ENCODE results near the gene FRMD4A. TPM values are rescaled to one million over a fixed set of nuclear protein-coding genes. Genes with fewer than 3 reads are reported as not detected.

The FRMD4A gene
- total and polyA plus RNA-seq, 2 of the 4 experiments (the other 2 are of a cell fraction), result 30.3 to 68.8 TPM

DNA sequence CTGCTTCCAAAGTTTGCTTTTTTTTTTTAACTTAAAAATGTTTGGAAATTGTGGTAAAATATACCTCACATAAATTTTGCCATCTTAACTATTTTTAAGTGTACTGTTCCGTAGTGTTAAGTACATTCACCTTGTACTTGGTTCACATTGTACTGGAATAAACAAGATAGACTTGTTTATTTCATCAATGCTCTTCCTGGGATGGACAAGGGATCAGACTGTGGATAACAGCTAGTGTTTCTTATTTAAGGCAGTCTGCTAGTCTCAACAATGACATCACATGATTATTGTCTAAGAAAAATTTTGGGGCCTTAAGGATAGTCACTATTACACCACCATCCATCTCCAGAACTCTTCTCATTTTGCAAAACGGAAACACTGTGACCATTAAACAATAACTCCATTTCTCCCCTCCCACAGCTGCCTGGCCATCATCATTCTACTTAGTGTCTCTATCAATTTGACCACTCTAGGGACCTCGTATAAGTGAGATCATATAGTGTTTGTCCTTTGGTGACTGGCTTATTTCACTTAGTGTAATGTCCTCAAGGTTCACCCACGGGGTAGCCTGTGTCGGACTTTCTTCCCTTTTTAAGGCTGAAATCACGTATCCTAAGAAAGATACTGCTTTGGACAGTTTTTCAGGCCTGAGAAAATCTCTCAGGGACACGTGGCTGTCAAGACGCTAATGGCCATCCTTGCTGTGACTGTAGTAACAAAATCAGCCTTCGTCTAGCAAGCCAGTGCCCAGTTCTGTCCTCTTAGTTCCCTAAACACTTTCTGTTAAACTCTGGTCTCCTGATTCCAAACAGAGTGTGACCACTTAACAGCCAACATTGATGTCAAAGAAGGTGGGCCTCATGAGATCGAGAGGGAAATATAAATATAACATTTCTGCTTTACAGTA lies 305.2 kb downstream of the FRMD4A start (continued):
- no peak for TF ChIP-seq RCOR1 (IDR thresholded peaks at IDR 0.05; ENCODE audit: insufficient replicate concordance, low read length)

DNA sequence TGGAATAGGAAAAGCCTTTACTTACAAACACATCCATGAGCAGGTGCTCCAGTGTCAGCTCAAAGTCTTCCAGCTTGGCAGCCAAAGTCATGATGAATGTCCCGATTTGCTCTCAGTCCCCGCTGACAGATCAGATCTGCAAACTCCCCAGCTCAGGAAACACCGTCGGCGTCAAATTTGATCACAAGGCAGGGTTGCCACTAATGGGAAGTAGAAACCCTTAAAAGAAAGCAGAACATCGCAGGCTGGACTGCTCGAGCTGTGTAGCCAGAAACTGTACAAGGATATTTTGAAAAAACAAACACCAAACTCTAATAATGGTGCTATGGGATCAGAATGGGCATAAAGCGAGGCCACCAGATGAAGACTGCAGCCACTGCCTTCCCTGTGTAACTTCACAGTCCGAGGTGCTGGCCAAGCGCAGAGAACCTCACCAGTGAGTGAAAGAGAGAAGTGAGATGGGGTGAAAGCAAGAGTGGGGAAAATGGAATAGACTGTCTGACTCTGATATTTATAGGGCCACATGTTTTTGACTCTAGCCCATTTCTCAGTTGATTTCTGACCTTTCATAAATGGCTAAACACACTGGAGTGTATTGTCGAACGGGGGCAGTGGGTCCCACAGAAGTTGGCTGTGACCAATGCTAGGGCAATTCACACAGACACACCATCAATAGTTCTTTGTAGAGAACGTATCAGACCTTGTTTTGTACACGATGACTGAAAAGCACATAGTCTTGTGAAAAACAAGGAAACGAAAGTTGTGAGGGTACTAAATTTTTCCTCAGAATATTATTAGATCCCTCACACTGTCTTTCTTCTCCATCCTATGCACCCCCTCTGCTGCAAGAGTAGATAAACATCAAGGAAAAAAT lies 306.2 kb downstream of the FRMD4A start:
- H4K8ac ChIP-seq (ENCODE audit: low read depth in 2 of 2, low read length in 2 of 2), result no peak overlapping the region
- ATAC-seq (ENCODE audit: low read depth) (no peak), DNase-seq (no peak)
- no peak overlapping the region for H4K91ac ChIP-seq (ENCODE audit: insufficient read depth, low read depth, low read length)
- no peak overlapping the region for H3K27ac ChIP-seq (ENCODE audit: insufficient read depth, low read length)
- no peak overlapping the region for H2BK120ac ChIP-seq (ENCODE audit: low read depth, low read length)
- H2BK5ac ChIP-seq (ENCODE audit: low read depth, low read length, poor library complexity, severe bottlenecking), result no peak overlapping the region
- no peaks in the 10 kb centered on the region for H3K79me1 ChIP-seq (ENCODE audit: low read depth in 1 of 2, low read length in 2 of 2)
- ChIA-PET CTCF (interaction anchor here (0.6 to 1.6 kb wide), 3 partner anchors 8 to 51 kb away, joined by 3 to 4 read pairs (median 3); no protein-coding TSS in a partner anchor), POLR2A (ENCODE audit: unreplicated experiment) (no interaction called here)
- BruUV-seq (replicated peaks), result no TSS peak
- no peak overlapping the region for H3K23ac ChIP-seq (ENCODE audit: low read depth, low read length)
- no peaks in the 10 kb centered on the region for H3K36me3 ChIP-seq (ENCODE audit: control insufficient read depth, insufficient read depth, low read length)
- peaks cover 3% of the 10 kb centered on the region for H3K27me3 ChIP-seq (ENCODE audit: control insufficient read depth, insufficient read depth, low read length)
- H2AFZ ChIP-seq (replicated peaks; ENCODE audit: low read length, poor library complexity), result no peak overlapping the region
- H4K20me1 ChIP-seq (ENCODE audit: insufficient read depth, low read length), result no peaks in the 10 kb centered on the region
- WGBS, 2 experiments (ENCODE audit: extremely low coverage in 2 of 2, insufficient read length in 1 of 2), result 100% methylated on average over 1 of the region's 15 CpGs; no CpG with 5 or more reads in 1 of the 2 experiments
- no peak overlapping the region for H2AK5ac ChIP-seq (ENCODE audit: low read depth, low read length)
- no peak overlapping the region for H3K56ac ChIP-seq (ENCODE audit: extremely low read depth, insufficient read depth, low read length)
- H2BK15ac ChIP-seq (ENCODE audit: low read depth, low read length), result no peak overlapping the region
- in situ Hi-C loops (cut with MboI; ENCODE audit: low sequenced_read_pairs), result no loop called here
- H3K9me1 ChIP-seq (ENCODE audit: insufficient read depth, low read length), result no peaks in the 10 kb centered on the region
- H2BK20ac ChIP-seq (ENCODE audit: low read depth, low read length), result no peak overlapping the region
- H3K4me3 ChIP-seq (ENCODE audit: insufficient read depth, low read depth, low read length), result no peak overlapping the region
- dilution Hi-C loops (cut with HindIII; ENCODE audit: low sequenced_read_pairs, unreplicated experiment), result no loop called here
- intact Hi-C loops (cut with micrococcal nuclease), result no loop called here
- H3K14ac ChIP-seq (replicated peaks; ENCODE audit: low read depth, low read length), result no peak overlapping the region
- no peak overlapping the region for H3K4me2 ChIP-seq (ENCODE audit: low read depth, low read length)
- peaks cover 5% of the 10 kb centered on the region; the same call in 1 of the 2 replicates for H3K4me1 ChIP-seq (ENCODE audit: control insufficient read depth, insufficient read depth, low read length)
- no peak overlapping the region for H4K5ac ChIP-seq (ENCODE audit: low read depth, low read length)
- no peak overlapping the region for H3K9ac ChIP-seq (ENCODE audit: low read depth, low read length)
- no peaks in the 10 kb centered on the region for H3K9me3 ChIP-seq (ENCODE audit: control insufficient read depth, insufficient read depth, low read length)
- H3K18ac ChIP-seq (ENCODE audit: low read depth, low read length), result no peak overlapping the region
- no peak overlapping the region for H3K4ac ChIP-seq (ENCODE audit: low read depth, low read length)
- H2AK9ac ChIP-seq (replicated peaks; ENCODE audit: low read depth, low read length, poor library complexity), result no peak overlapping the region
- TF ChIP-seq BHLHE40 (IDR thresholded peaks at IDR 0.05; ENCODE audit: low read depth, low read length) (no peak), RAD21 (IDR thresholded peaks at IDR 0.05; ENCODE audit: low read length) (no peak), CHD1 (IDR thresholded peaks at IDR 0.05; ENCODE audit: low read depth, low read length) (no peak), RCOR1 (IDR thresholded peaks at IDR 0.05; ENCODE audit: insufficient replicate concordance, low read length) (no peak), NFE2L2 (IDR thresholded peaks at IDR 0.05; ENCODE audit: low read depth, low read length) (no peak), MAFK (IDR thresholded peaks at IDR 0.05; ENCODE audit: low read depth, low read length) (no peak), CEBPB (IDR thresholded peaks at IDR 0.05; ENCODE audit: low read depth, low read length) (no peak), POLR2A (IDR thresholded peaks at IDR 0.05; ENCODE audit: low read depth, low read length) (no peak), RFX5 (IDR thresholded peaks at IDR 0.05; ENCODE audit: low read depth, low read length) (no peak), SMC3 (IDR thresholded peaks at IDR 0.05; ENCODE audit: low read depth, low read length) (no peak)
- TF ChIP-seq, protein P1, sequence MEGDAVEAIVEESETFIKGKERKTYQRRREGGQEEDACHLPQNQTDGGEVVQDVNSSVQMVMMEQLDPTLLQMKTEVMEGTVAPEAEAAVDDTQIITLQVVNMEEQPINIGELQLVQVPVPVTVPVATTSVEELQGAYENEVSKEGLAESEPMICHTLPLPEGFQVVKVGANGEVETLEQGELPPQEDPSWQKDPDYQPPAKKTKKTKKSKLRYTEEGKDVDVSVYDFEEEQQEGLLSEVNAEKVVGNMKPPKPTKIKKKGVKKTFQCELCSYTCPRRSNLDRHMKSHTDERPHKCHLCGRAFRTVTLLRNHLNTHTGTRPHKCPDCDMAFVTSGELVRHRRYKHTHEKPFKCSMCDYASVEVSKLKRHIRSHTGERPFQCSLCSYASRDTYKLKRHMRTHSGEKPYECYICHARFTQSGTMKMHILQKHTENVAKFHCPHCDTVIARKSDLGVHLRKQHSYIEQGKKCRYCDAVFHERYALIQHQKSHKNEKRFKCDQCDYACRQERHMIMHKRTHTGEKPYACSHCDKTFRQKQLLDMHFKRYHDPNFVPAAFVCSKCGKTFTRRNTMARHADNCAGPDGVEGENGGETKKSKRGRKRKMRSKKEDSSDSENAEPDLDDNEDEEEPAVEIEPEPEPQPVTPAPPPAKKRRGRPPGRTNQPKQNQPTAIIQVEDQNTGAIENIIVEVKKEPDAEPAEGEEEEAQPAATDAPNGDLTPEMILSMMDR (conservative IDR thresholded peaks at IDR 0.05; ENCODE audit: low read depth, low read length), result no peak
- TF ChIP-seq, protein P2, sequence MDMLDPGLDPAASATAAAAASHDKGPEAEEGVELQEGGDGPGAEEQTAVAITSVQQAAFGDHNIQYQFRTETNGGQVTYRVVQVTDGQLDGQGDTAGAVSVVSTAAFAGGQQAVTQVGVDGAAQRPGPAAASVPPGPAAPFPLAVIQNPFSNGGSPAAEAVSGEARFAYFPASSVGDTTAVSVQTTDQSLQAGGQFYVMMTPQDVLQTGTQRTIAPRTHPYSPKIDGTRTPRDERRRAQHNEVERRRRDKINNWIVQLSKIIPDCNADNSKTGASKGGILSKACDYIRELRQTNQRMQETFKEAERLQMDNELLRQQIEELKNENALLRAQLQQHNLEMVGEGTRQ (IDR thresholded peaks at IDR 0.05; ENCODE audit: low read depth, low read length), result no peak

All from IMR-90 (cell line).